ENCODE results near the gene SYK. TPM values are rescaled to one million over a fixed set of nuclear protein-coding genes. Genes with fewer than 3 reads are reported as not detected.

SYK gene
- total and polyA plus RNA-seq, 2 of the 4 experiments (the other 2 are of a cell fraction), result not detected

- ChIA-PET CTCF (no interaction called here), POLR2A (ENCODE audit: unreplicated experiment) (no interaction called here)
- Histone ChIP-seq H3K4me1 (ENCODE audit: control insufficient read depth, insufficient read depth, low read length) (no peaks in the 10 kb centered on the region), H3K9me1 (ENCODE audit: insufficient read depth, low read length) (no peaks in the 10 kb centered on the region), H3K9ac (ENCODE audit: low read depth, low read length) (no peak overlapping the region), H3K23ac (ENCODE audit: low read depth, low read length) (no peak overlapping the region), H4K8ac (ENCODE audit: low read depth in 2 of 2, low read length in 2 of 2) (no peak overlapping the region), H2BK5ac (ENCODE audit: low read depth, low read length, poor library complexity, severe bottlenecking) (no peak overlapping the region), H3K27me3 (ENCODE audit: control insufficient read depth, insufficient read depth, low read length) (no peaks in the 10 kb centered on the region), H3K27ac (ENCODE audit: insufficient read depth, low read length) (no peak overlapping the region), H3K4ac (ENCODE audit: low read depth, low read length) (no peak overlapping the region), H2BK15ac (ENCODE audit: low read depth, low read length) (no peak overlapping the region), H3K14ac (replicated peaks; ENCODE audit: low read depth, low read length) (no peak overlapping the region), H3K56ac (ENCODE audit: extremely low read depth, insufficient read depth, low read length) (no peak overlapping the region), H3K4me2 (ENCODE audit: low read depth, low read length) (no peak overlapping the region), H4K20me1 (ENCODE audit: insufficient read depth, low read length) (no peaks in the 10 kb centered on the region), H3K4me3 (ENCODE audit: insufficient read depth, low read depth, low read length) (no peak overlapping the region), H3K36me3 (ENCODE audit: control insufficient read depth, insufficient read depth, low read length) (no peaks in the 10 kb centered on the region), H3K9me3 (ENCODE audit: control insufficient read depth, insufficient read depth, low read length) (no peaks in the 10 kb centered on the region), H4K91ac (ENCODE audit: insufficient read depth, low read depth, low read length) (no peak overlapping the region), H2AK5ac (ENCODE audit: low read depth, low read length) (no peak overlapping the region), H2BK120ac (ENCODE audit: low read depth, low read length) (no peak overlapping the region), H3K18ac (ENCODE audit: low read depth, low read length) (no peak overlapping the region), H4K5ac (ENCODE audit: low read depth, low read length) (no peak overlapping the region), H2AFZ (replicated peaks; ENCODE audit: low read length, poor library complexity) (no peak overlapping the region), H2AK9ac (replicated peaks; ENCODE audit: low read depth, low read length, poor library complexity) (no peak overlapping the region), H2BK20ac (ENCODE audit: low read depth, low read length) (no peak overlapping the region), H3K79me1 (ENCODE audit: low read depth in 1 of 2, low read length in 2 of 2) (no peaks in the 10 kb centered on the region)
- TF ChIP-seq POLR2A (IDR thresholded peaks at IDR 0.05; ENCODE audit: low read depth, low read length) (no peak), CHD1 (IDR thresholded peaks at IDR 0.05; ENCODE audit: low read depth, low read length) (no peak), CEBPB (IDR thresholded peaks at IDR 0.05; ENCODE audit: low read depth, low read length) (no peak), FOS (IDR thresholded peaks at IDR 0.05; ENCODE audit: low read depth, low read length) (no peak), MXI1 (IDR thresholded peaks at IDR 0.05; ENCODE audit: borderline replicate concordance, low read depth, low read length) (no peak), USF2 (IDR thresholded peaks at IDR 0.05; ENCODE audit: low read depth, low read length) (no peak), RAD21 (IDR thresholded peaks at IDR 0.05; ENCODE audit: low read length) (no peak), BHLHE40 (IDR thresholded peaks at IDR 0.05; ENCODE audit: low read depth, low read length) (no peak), RCOR1 (IDR thresholded peaks at IDR 0.05; ENCODE audit: insufficient replicate concordance, low read length) (no peak), MAFK (IDR thresholded peaks at IDR 0.05; ENCODE audit: low read depth, low read length) (no peak), MAZ (IDR thresholded peaks at IDR 0.05; ENCODE audit: borderline replicate concordance, low read depth, low read length) (no peak), RFX5 (IDR thresholded peaks at IDR 0.05; ENCODE audit: low read depth, low read length) (no peak), NFE2L2 (IDR thresholded peaks at IDR 0.05; ENCODE audit: low read depth, low read length) (no peak)
- intact Hi-C loops (cut with micrococcal nuclease) (no loop called here), dilution Hi-C loops (cut with HindIII; ENCODE audit: low sequenced_read_pairs, unreplicated experiment) (no loop called here), in situ Hi-C loops (cut with MboI; ENCODE audit: low sequenced_read_pairs) (no loop called here)
- no TSS peak for BruUV-seq (replicated peaks)
- DNase-seq (no peak), ATAC-seq (ENCODE audit: low read depth) (no peak)
- 60% methylated on average over 1 of the region's 3 CpGs; no CpG with 5 or more reads in 1 of the 2 experiments for WGBS, 2 experiments (ENCODE audit: extremely low coverage in 2 of 2, insufficient read length in 1 of 2)
Observed at GRCh38 chr9:90774071-90774470, 27.5 kb upstream of the SYK start.
